K562 (cell line): ENCODE data around the gene BCL6B. TPM values are rescaled to one million over a fixed set of nuclear protein-coding genes. Genes with fewer than 3 reads are reported as not detected.
A peak's percentile ranks its signal among the peaks of the same experiment; 100 is the strongest.

ENCODE experiments used
- ATAC-seq: fragments of 200-7000 bp; cut with Tn5 transposase; 3 replicates; pipeline ENCODE4 v1.9.1; 2020; ENCODE audit warnings: moderate library complexity
- BruUV-seq: library from RNA; stranded (reverse); fragments of 400-500 nt; replicated peaks from 2 replicates; lab custom pipeline; 2021; lab: Mats Ljungman, UMichigan
- CTCF ChIA-PET: fragments of 300-600 bp; formaldehyde crosslinking; extraction: SDS; loops from one replicate; lab custom pipeline; 2021; ENCODE audit warnings: low intra/inter-chr PET ratio; lab: Yijun Ruan, JAX
- POLR2A ChIA-PET: fragments of 300-600, 350-650 bp; sonication (Branson Sonifier 250); formaldehyde crosslinking; extraction: SDS; loops from one replicate; lab custom pipeline; 2021; ENCODE audit warnings: antibody characterized with exemption, inconsistent platforms; lab: Yijun Ruan, JAX
- DNase-seq, 4 experiments: peaks; one replicate each; pipeline versions ENCODE4 v3.0.0 to v3.0.0-alpha.2; 2011 to 2018; ENCODE audit warnings: low spot score in 3 of 4, mixed read lengths in 3 of 4; ENCODE audit errors: extremely low read depth in 1 of 4
- FAIRE-seq: peaks from 2 replicates; lab custom pipeline; 2011; peaks lifted over from hg19 to GRCh38; lab: Jason Lieb, UNC
- H2AFZ ChIP-seq: 2 replicates; pipeline ENCODE4 v1.6.0; 2011; ENCODE audit warnings: low read depth, low read length, control low read depth, inconsistent platforms
- H3K27ac ChIP-seq: fragments of 200-600 bp; 3 replicates; pipeline ENCODE4 v1.8.0; 2011; ENCODE audit warnings: low read depth, mild to moderate bottlenecking, control low read depth, inconsistent platforms, low read length, moderate library complexity, mixed read lengths; ENCODE audit errors: extremely low read depth
- H3K27me3 ChIP-seq, 2 experiments: fragments of 300-600 bp in 1 of 2; 2 replicates in 1 of 2; 3 replicates in 1 of 2; pipeline versions ENCODE4 v1.6.0 to v1.8.0; 2011; ENCODE audit warnings: inconsistent platforms in 2 of 2, low read length in 2 of 2, mild to moderate bottlenecking in 1 of 2, mixed read lengths in 1 of 2, moderate library complexity in 1 of 2; ENCODE audit not compliant: control insufficient read depth in 2 of 2, insufficient read depth in 2 of 2
- H3K36me3 ChIP-seq: fragments of 300-600 bp; 3 replicates; pipeline ENCODE4 v1.8.0; 2011; ENCODE audit warnings: mild to moderate bottlenecking, low read length, inconsistent platforms; ENCODE audit not compliant: control insufficient read depth, insufficient read depth
- H3K4me1 ChIP-seq, 2 experiments: fragments of 200-600 bp in 1 of 2; replicated peaks in 1 of 2; 2 replicates in 1 of 2; 3 replicates in 1 of 2; pipeline versions ENCODE4 v1.5.1 to v1.8.0; 2011; ENCODE audit warnings: inconsistent platforms in 2 of 2, low read length in 2 of 2, mild to moderate bottlenecking in 1 of 2, mixed read lengths in 1 of 2, moderate library complexity in 1 of 2; ENCODE audit not compliant: control insufficient read depth in 2 of 2, insufficient read depth in 2 of 2
- H3K4me2 ChIP-seq: 2 replicates; pipeline ENCODE4 v1.6.1; 2011; ENCODE audit warnings: low read length, control low read depth, inconsistent platforms, mixed read lengths; ENCODE audit not compliant: insufficient read depth
- H3K4me3 ChIP-seq: fragments of 200-600 bp; sonication (generic), shearing (Covaris generic); 2 replicates; pipeline ENCODE4 v1.5.1; 2016; ENCODE audit warnings: control low read depth, inconsistent platforms
- H3K79me2 ChIP-seq: fragments of 200-600 bp; 3 replicates; pipeline ENCODE4 v1.8.0; 2011; ENCODE audit warnings: low read length, inconsistent platforms; ENCODE audit not compliant: control insufficient read depth, insufficient read depth
- H3K9ac ChIP-seq, 2 experiments: 2 replicates each; pipeline versions ENCODE4 v1.6.0 to v1.6.1; 2011; ENCODE audit warnings: low read depth in 2 of 2, low read length in 2 of 2, control low read depth in 1 of 2, inconsistent platforms in 1 of 2, mild to moderate bottlenecking in 1 of 2, mixed read lengths in 1 of 2; ENCODE audit not compliant: insufficient read depth in 1 of 2
- H3K9me1 ChIP-seq: one replicate; pipeline ENCODE4 v1.6.0; 2011; ENCODE audit warnings: inconsistent platforms, mild to moderate bottlenecking, low read length, moderate library complexity; ENCODE audit not compliant: control insufficient read depth, insufficient read depth
- H3K9me3 ChIP-seq: replicated peaks from 2 replicates; pipeline ENCODE4 v1.5.1; 2011; ENCODE audit warnings: low read depth, low read length, inconsistent platforms; ENCODE audit not compliant: control insufficient read depth, insufficient read depth
- H4K20me1 ChIP-seq: replicated peaks from 2 replicates; pipeline ENCODE4 v1.6.1; 2011; ENCODE audit warnings: low read length, inconsistent platforms, mixed read lengths; ENCODE audit not compliant: control insufficient read depth, insufficient read depth
- BHLHE40 ChIP-seq: IDR thresholded peaks from 2 replicates; pipeline ENCODE4 v1.6.1; 2011; ENCODE audit warnings: low read length, improper control_type of control experiment
- C11orf30 ChIP-seq: fragments of 450-650 bp; IDR thresholded peaks from 2 replicates; pipeline ENCODE4 v1.6.1; 2016; ENCODE audit warnings: low read depth, mild to moderate bottlenecking
- CC2D1A ChIP-seq: fragments of 450-650 bp; IDR thresholded peaks from 2 replicates; pipeline ENCODE4 v1.6.1; 2017; ENCODE audit warnings: mild to moderate bottlenecking
- DACH1 ChIP-seq: fragments of 450-650 bp; IDR thresholded peaks from 2 replicates; pipeline ENCODE4 v1.6.1; 2018; ENCODE audit not compliant: partially characterized antibody
- MAFG ChIP-seq: fragments of 450-650 bp; conservative IDR thresholded peaks from 2 replicates; pipeline ENCODE4 v1.6.1; 2016; ENCODE audit warnings: missing genetic modification characterization, missing compliant biosample characterization
- TCF3 ChIP-seq: sonication (generic); formaldehyde crosslinking; IDR thresholded peaks from 2 replicates; pipeline ENCODE4 v1.4.0; 2020; ENCODE audit warnings: mild to moderate bottlenecking, missing genetic modification reagents
- U2AF1 ChIP-seq: fragments of 200-400 bp; formaldehyde crosslinking; optimal IDR thresholded peaks from 2 replicates; pipeline ENCODE3; 2017; ENCODE audit warnings: mild to moderate bottlenecking, low read depth, low read length, moderate library complexity
- ZC3H4 ChIP-seq: sonication (generic); formaldehyde crosslinking; IDR thresholded peaks from 2 replicates; pipeline ENCODE4 v1.9.0; 2021; ENCODE audit warnings: missing genetic modification reagents, borderline replicate concordance
- ZKSCAN3 ChIP-seq: fragments of 250-450 bp; sonication (Bioruptor Pico); IDR thresholded peaks from 2 replicates; pipeline ENCODE4 v1.4.0; 2020
- ZNF316 ChIP-seq: fragments of 450-650 bp; IDR thresholded peaks from 2 replicates; pipeline ENCODE4 v1.6.1; 2016
- WGBS: fragments of 100-300 bp; shearing (Covaris generic); methylation state at CpG from one replicate; pipeline ENCODE4 v1.1.6; 2016; ENCODE audit warnings: low coverage, mixed read lengths; ENCODE audit not compliant: insufficient coverage; ENCODE audit errors: missing lambda C conversion rate; 5-methylcytosine and 5-hydroxymethylcytosine counted together
- in situ Hi-C: fragments of 300-500 bp; cut with MboI; formaldehyde crosslinking; loops from 4 replicates; pipeline ENCODE4 v1.15.0; 2018; ENCODE audit warnings: inconsistent platforms, mixed read lengths
- intact Hi-C: fragments of 100-400 bp; cut with micrococcal nuclease; formaldehyde crosslinking; loops from 2 replicates; pipeline ENCODE4 v1.14.2; 2022
- polyA plus RNA-seq, 8 experiments: library from polyadenylated mRNA; depleted of rRNA in 4 of 8; stranded (reverse) in 5 of 8; unstranded in 3 of 8; fragments of >200 nt; fragmentation: Nextera tagmentation in 2 of 8; fragmentation: Illumina TruSeq in 1 of 8; extraction: Ambion mirVana in 2 of 8; extraction: Trizol in 1 of 8; gene quantifications; 2 replicates each; pipeline versions ENCODE4 v1.2.1 to v1.2.3, GENCODE V29; 2011 to 2014; ENCODE audit warnings: inconsistent platforms in 1 of 8, missing spikeins in 1 of 8
- total RNA-seq, 7 experiments: library from RNA; depleted of rRNA in 6 of 7; stranded (reverse); fragments of >200 nt in 6 of 7; fragmentation: Illumina TruSeq in 2 of 7; extraction: Trizol in 2 of 7; gene quantifications; 2 replicates each; pipeline versions ENCODE4 v1.2.1 to v1.2.3, GENCODE V29; 2011 to 2021; ENCODE audit warnings: low replicate concordance in 1 of 7
- TF ChIP-seq, protein P1 (sequence below), 2 experiments: fragments of 450-650 bp in 1 of 2; sonication (generic) in 1 of 2; formaldehyde crosslinking in 1 of 2; IDR thresholded peaks in 1 of 2; conservative IDR thresholded peaks in 1 of 2; 2 replicates each; pipeline versions ENCODE4 v1.6.1 to v1.8.1; 2016 to 2023; ENCODE audit warnings: mild to moderate bottlenecking in 2 of 2, moderate library complexity in 2 of 2, inconsistent platforms in 1 of 2, missing genetic modification reagents in 1 of 2
- TF ChIP-seq, protein P2 (sequence below), 2 experiments: IDR thresholded peaks in 1 of 2; conservative IDR thresholded peaks in 1 of 2; 2 replicates each; pipeline ENCODE4 v1.6.1; 2016; ENCODE audit warnings: low read depth in 2 of 2, mild to moderate bottlenecking in 1 of 2, missing compliant biosample characterization in 1 of 2, missing genetic modification characterization in 1 of 2, moderate library complexity in 1 of 2
- TF ChIP-seq, protein P3 (sequence below): sonication (generic); formaldehyde crosslinking; IDR thresholded peaks from 2 replicates; pipeline ENCODE4 v1.8.0; 2022; ENCODE audit warnings: missing genetic modification reagents, mild to moderate bottlenecking, moderate library complexity, borderline replicate concordance
- TF ChIP-seq, protein P4 (sequence below), 2 experiments: IDR thresholded peaks; 2 replicates each; pipeline ENCODE4 v1.6.1; 2011; ENCODE audit warnings: borderline replicate concordance in 1 of 2, control low read depth in 1 of 2, low read depth in 1 of 2, low read length in 1 of 2, mild to moderate bottlenecking in 1 of 2, mixed read lengths in 1 of 2, moderate library complexity in 1 of 2; ENCODE audit not compliant: insufficient read depth in 1 of 2, insufficient read length in 1 of 2, poor library complexity in 1 of 2, severe bottlenecking in 1 of 2; ENCODE audit errors: extremely low read depth in 1 of 2

Gene BCL6B
- total and polyA plus RNA-seq, 9 of the 15 experiments (the other 6 are each of a cell fraction or from before 2014, with no cell fraction given) = 0.89 to 5.0 (median 3.6) TPM

DNA sequence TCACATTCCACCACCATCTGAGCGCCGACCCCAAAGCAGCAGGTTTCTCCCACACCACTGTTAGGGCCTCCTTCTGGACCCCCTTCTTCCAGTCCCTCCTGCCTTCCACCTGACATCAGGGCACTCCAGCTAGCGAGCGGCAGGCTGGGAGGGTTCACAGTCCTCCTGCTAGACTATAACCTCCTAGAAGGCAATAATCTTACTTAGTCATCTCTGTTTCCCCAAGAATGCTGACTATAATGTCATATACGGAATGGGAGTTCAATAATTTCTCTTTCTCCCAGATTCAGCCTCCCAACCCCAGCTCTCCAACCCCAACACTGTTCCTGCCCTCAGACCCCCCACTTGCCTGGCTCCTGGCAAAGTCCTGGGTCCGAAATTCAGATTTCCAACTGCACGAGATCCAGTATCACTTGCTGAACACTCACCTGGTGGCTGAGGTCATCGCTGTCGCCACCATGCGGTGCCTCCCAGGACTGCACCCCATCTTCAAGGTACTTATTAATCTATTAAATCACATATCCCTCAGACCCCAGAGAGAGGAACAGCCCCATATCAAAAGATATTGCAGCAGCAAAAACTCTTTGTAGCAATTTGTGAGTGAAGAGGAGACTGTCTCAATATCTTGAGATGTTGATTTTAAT is 21.4 kb upstream of the BCL6B start:
- POLR2A ChIA-PET = no interaction called here
- Histone ChIP-seq H3K4me3 (no peak overlapping the region), H2AFZ (no peak overlapping the region), H3K9ac (no peak overlapping the region), H3K4me1 (peaks cover 9 to 29% of the 10 kb centered on the region in 2 experiments), H3K9me3 (no peaks in the 10 kb centered on the region), H3K79me2 (peaks cover 8% of the 10 kb centered on the region; the same call in 2 of the 3 replicates), H3K36me3 (peaks cover 48% of the 10 kb centered on the region; the same call in 2 of the 3 replicates), H3K27me3 (no peaks in the 10 kb centered on the region), H4K20me1 (no peaks in the 10 kb centered on the region), H3K27ac (no peak overlapping the region; the same call in 2 of the 3 replicates), H3K4me2 (no peak overlapping the region; the same call in 1 of the 2 replicates), H3K9me1 (no peaks in the 10 kb centered on the region)
- ATAC-seq (peak; percentile 21; the same call in 1 of the 3 replicates), DNase-seq (peak in 2 of 4 experiments; percentile 32 to 70), FAIRE-seq (peak; percentile 85)
- intact Hi-C loops = loop anchor here (1.0 kb wide), 1 partner anchor 88 kb away; no protein-coding TSS in a partner anchor
- 56% methylated on average over 10 of the region's 10 CpGs for WGBS
- CTCF ChIA-PET = interaction anchor here (1.3 to 2.9 kb wide), 4 partner anchors 88 to 335 kb away, joined by 4 to 15 read pairs (median 6); no protein-coding TSS in a partner anchor
- in situ Hi-C loops = no loop called here
- BruUV-seq = no TSS peak
- TF ChIP-seq ZC3H4 (CRISPR knock-in tag) (no peak), DACH1 (peak; percentile 36), U2AF1 (no peak), BHLHE40 (peak; percentile 50), TCF3 (CRISPR knock-in tag) (0 out of 2 replicates have a peak, but pooled peaks have one; percentile 7), C11orf30 (peak; percentile 49; the same call in 1 of the 2 replicates), ZNF316 (peak; percentile 53; the same call in 1 of the 2 replicates), CC2D1A (0 out of 2 replicates have a peak, but pooled peaks have one; percentile 41), ZKSCAN3 (CRISPR knock-in tag) (no peak), MAFG (peak; percentile 41; the same call in 1 of the 2 replicates)
- TF ChIP-seq, protein P1, sequence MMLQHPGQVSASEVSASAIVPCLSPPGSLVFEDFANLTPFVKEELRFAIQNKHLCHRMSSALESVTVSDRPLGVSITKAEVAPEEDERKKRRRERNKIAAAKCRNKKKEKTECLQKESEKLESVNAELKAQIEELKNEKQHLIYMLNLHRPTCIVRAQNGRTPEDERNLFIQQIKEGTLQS (IDR thresholded peaks at IDR 0.05) = 0 out of 2 replicates have a peak, but pooled peaks have one; percentile 23
- TF ChIP-seq, protein P1 (CRISPR knock-in tag; conservative IDR thresholded peaks at IDR 0.05) = no peak
- TF ChIP-seq, protein P2, sequence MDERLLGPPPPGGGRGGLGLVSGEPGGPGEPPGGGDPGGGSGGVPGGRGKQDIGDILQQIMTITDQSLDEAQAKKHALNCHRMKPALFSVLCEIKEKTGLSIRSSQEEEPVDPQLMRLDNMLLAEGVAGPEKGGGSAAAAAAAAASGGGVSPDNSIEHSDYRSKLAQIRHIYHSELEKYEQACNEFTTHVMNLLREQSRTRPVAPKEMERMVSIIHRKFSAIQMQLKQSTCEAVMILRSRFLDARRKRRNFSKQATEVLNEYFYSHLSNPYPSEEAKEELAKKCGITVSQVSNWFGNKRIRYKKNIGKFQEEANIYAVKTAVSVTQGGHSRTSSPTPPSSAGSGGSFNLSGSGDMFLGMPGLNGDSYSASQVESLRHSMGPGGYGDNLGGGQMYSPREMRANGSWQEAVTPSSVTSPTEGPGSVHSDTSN (CRISPR knock-in tag; IDR thresholded peaks at IDR 0.05; ENCODE audit: low read depth) = no peak
- TF ChIP-seq, protein P2 (tag; conservative IDR thresholded peaks at IDR 0.05; ENCODE audit: low read depth) = no peak
- TF ChIP-seq, protein P3, sequence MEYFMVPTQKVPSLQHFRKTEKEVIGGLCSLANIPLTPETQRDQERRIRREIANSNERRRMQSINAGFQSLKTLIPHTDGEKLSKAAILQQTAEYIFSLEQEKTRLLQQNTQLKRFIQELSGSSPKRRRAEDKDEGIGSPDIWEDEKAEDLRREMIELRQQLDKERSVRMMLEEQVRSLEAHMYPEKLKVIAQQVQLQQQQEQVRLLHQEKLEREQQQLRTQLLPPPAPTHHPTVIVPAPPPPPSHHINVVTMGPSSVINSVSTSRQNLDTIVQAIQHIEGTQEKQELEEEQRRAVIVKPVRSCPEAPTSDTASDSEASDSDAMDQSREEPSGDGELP = peak; percentile 47; the same call in 1 of the 2 replicates
- TF ChIP-seq, protein P4, sequence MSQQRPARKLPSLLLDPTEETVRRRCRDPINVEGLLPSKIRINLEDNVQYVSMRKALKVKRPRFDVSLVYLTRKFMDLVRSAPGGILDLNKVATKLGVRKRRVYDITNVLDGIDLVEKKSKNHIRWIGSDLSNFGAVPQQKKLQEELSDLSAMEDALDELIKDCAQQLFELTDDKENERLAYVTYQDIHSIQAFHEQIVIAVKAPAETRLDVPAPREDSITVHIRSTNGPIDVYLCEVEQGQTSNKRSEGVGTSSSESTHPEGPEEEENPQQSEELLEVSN (IDR thresholded peaks at IDR 0.05; ENCODE audit: borderline replicate concordance in 1 of 2, extremely low read depth in 1 of 2, insufficient read depth in 1 of 2, insufficient read length in 1 of 2, low read depth in 1 of 2, low read length in 1 of 2, poor library complexity in 1 of 2, severe bottlenecking in 1 of 2) = no peak
